Stimulated activated CD4-positive, alpha-beta T cell treated with anti-CD3 and anti-CD28 coated beads, Interleukin-12 subunit alpha, Interleukin-12 subunit beta, amount 100 ng/mL, for 4 hours (primary cell): ENCODE data around the gene MYL6.
A peak's percentile ranks its signal among the peaks of the same experiment; 100 is the strongest.

ENCODE experiments used
- DNase-seq: peaks from one replicate; pipeline ENCODE4 v3.0.0-alpha.2; 2020

MYL6 gene

DNA sequence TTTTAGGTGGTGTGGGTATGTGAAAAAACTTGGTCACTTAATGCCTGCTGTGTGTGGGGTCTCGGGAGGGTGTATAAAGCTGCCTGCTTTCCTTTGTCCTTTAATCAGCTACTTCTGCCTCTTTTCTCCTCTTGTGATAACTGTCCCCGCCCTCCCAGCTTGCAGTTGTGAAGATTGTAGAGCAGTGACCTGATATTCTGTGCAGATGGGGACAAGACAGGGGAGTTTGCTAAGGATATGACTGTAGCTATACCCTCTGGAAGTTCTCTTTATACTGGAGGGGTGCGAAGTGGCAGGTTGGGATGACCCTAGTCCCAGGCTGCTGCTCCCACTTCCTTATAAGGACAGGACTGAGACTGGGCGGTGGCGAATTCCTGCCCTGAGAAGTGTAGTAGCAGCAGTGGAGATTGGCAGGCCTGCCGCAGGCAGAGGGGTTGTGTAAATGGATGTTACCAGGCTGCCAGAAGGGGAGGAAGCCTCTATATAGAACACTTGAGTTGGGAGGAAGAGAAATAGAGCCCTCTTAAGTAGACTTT, 835 bp downstream of the MYL6 start:
- DNase-seq, result no peak

DNA sequence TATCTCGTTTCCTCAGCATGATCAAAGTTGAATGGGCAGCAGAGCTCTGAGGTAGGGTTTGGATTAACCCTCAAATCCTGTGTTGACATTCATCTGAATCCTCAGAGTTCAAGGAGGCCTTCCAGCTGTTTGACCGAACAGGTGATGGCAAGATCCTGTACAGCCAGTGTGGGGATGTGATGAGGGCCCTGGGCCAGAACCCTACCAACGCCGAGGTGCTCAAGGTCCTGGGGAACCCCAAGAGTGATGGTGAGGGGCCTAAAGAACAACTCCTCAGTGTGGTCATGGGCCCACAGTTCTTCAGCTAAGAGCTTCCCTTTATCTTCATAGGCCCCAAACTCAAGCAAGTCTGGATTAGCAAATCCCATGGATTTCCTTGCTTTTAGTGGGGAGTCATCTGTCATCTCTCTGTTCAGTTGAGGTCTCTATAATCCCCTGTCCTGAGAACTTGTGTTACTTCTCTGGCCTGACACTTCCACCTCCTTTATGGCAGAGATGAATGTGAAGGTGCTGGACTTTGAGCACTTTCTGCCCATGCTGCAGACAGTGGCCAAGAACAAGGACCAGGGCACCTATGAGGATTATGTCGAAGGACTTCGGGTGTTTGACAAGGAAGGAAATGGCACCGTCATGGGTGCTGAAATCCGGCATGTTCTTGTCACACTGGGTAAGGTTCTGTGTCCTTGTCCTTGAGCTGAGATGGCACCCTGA, 1.5 kb downstream of the MYL6 start:
- no peak for DNase-seq

DNA sequence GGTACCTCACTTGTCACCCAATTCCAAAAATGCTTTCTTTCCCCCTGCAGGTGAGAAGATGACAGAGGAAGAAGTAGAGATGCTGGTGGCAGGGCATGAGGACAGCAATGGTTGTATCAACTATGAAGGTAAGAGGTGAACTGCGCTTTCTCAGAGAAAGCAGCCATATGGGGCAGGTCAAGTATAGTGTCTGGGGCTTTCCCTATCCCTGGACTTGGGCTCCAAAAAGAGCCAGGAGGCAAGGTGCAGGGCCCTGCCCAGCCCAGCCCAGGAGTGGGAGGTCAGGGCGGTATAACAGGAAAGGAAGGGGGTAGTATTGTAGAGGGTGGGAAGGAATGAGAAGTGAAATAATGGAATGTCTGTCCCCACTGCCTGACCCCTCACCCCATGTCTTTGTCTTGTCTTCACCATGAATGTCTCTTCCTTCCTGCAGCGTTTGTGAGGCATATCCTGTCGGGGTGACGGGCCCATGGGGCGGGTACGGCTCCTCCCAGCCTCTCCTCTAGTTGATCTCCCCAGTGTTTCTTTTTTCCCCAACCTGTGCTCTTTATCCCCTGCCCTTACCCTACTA, 2.1 kb downstream of the MYL6 start:
- DNase-seq, result peak; percentile 43

DNA sequence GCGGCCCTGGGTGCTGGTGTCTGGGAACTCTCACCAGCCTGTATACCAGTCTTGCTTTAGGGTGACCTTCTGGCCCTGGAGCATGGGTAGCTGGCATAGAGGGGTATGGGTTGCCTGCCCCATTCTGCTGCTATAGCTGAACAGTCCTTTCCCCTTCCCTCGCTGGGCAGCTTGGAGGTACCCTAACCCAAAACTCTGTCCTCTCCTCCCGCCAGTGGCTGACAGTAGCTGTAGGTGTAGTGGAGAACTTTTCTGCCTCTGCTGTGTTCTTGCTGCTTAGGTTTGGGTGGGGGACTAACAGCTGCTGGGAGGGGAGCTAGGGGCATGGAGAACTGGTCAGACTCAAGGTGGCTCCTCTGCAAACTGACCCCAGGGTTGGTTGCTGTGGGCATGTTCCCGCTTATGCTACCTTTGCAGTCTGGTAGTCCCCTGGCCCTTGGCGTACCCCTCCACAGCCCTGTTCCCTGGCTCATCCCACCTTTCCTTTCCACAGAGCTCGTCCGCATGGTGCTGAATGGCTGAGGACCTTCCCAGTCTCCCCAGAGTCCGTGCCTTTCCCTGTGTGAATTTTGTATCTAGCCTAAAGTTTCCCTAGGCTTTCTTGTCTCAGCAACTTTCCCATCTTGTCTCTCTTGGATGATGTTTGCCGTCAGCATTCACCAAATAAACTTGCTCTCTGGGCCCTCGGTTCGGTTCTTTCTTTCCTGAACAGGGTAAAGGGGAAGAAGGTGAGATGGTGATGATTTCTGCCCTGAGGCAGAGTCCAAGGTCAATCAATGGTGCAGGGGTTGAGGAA, 2.9 kb downstream of the MYL6 start:
- no peak for DNase-seq

DNA sequence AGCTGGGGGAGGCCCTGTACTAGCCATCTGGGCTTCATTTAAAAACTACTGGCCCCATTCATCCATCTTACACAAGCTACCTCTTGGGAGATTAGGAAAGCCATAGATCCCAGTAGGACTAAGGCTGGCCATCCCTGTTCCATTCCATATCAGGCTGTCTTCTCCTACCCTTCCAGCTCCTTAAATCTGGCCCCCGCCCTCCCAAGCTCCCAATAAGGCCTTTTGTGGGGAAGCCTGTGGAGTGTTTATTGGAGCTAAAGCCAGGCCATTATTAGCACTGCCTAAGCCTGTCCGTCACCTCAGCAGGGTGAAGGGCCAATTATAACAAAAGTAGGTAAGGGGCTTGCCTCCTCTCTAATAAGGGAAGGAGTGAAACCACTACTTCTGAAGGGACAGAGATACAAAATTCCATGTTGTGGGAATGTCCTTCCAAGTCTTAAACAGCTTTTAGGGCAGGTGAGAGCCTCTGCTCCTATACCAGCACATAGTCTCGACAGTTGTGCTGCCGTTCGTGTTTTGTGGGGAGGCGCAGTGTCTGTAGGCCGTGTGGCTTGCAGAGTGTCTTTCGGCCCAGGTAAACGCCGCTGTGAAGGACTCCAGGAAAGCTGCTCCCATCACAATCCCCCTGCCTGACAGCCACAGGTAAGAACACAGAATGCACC, 3.7 kb downstream of the MYL6 start:
- no peak for DNase-seq

DNA sequence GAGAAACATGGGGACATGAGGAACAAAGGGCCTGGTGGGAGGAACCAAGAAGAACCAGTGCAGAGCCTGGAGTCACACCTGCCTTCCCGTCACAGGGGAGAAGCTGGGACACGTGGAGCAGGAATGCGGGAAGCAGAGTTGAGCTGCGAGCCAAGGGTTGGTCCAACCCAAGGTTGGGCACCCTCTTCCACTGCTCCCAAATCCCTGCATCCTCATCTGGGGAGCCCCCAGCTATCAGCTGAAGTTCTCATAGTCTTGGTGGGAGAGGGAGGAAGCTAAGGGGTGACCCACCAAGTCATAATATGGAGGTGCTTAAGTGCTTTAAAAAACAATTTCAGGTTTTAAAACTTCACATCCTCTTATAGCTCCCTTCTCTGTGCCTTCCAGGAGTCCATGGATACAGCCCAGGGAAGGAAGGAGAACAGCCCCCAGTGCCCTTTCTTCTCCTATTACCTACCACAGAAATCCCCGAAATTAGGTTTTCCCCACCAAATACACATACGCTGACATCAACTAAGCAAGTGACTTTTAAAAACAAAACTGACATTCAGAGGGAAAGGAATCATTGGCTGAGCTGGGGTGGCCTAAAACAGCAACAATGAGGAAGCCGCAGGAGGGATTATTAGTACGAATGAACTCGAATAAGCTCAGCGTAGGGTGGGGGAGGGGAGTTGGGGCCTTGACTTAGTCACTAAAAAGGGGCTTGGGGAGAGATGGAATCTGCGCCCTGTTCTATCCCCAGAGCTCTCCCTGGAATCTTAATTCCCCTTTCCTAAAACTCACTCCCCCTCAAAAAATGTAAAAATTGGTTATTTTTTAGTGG, 4.5 kb downstream of the MYL6 start:
- no peak for DNase-seq

DNA sequence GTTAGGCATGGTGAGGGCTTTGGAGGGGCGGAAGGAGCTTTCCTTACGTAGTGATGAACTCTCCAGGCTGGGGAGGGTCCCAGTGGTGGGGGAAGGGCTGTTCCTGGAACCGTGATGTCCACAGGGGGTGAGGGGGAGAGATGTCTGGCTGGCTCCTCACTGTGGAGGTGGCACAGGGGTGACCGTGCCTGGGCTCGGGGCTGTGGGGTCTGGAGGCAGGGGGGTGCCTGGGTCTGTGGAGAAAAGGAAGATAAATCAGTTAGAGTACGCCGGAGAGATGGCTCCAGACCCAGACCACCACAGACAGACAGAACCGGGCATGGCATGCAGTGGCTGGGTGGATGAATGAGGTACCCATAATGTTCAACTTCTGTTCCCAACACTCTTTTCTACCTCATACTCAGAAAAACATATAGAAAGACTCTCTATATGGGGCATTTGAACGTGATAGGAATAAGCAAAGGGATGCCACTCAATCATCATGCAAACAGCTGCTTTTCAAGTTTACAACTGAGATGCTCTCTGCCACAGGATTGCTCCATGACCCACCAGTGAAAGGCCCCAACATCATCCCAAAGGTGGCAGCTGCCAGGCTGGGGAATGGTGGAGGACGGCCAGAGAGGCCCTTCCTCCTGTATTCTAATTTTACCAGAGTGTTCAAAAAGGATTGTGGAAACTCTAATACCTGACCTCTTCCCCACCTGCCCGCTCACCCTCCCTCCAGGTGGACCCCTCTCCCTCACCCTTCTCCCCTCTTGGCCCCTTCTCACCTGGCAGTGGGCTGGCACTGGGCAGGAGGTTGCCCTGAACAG, 5.6 kb downstream of the MYL6 start:
- no peak for DNase-seq

DNA sequence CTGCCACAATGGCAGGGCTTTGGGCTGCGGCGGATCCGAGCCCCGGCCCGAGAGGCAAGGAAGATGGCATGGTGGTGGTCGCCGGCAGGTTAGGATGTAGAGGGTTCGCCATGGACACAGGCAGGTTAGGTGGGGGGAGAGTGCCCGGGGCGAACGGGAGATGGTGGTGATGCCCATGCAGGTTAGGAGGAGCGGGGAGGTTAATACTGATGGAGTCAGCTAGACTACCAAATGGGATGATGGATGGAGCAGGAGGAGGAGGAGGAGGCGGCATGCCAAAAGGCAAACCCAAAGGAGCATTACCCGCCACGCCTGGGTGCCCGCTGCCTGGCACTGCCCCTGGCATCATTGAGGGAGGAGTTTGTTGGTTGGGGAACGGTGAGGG, 6.2 kb downstream of the MYL6 start:
- DNase-seq, result no peak

DNA sequence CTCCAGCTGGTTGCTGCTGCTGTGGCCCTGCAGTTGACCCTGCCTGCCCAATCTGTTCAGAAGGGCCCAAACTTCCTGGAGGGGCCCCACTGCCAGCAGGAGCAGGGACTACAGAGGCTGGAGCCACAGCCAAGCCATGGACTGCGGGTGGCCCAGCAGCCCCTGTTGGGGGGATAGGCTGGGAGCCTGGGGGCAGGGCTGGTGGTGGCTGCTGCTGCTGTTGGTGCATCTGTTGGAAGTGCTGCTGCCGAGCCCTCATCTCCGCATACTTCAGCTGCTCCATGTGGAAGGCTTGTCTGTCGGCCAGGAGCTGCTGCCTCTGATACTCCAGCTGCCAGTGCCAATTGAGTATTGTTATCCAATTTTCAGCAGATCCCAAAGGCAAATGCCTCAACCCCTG, 7.2 kb downstream of the MYL6 start:
- no peak for DNase-seq

DNA sequence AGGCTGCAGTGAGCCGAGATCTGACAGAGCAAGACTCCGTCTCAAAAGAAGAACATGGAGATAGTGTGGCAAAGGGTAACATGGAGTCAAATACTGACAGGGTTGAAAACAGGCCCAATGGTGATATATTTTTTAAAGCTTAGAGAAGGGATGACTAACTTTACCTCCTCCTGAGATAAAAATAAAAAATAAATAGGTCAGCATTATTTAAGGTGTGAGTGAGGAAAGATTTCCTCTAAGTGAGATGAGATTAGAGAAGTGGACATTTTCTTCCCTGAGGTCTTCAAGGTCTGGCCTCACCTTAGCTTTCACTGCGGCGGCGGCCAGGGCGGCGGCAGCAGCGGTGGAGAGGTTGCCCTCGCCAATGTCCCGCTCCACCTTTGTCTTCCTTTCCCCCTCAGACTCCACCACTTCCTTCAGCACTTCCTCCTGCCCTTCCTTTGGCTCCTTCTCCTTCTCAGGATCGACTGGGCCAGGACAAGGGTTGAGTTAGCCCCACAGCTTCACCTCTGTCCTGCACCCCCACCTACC, 11.1 kb downstream of the MYL6 start:
- DNase-seq, result no peak

DNA sequence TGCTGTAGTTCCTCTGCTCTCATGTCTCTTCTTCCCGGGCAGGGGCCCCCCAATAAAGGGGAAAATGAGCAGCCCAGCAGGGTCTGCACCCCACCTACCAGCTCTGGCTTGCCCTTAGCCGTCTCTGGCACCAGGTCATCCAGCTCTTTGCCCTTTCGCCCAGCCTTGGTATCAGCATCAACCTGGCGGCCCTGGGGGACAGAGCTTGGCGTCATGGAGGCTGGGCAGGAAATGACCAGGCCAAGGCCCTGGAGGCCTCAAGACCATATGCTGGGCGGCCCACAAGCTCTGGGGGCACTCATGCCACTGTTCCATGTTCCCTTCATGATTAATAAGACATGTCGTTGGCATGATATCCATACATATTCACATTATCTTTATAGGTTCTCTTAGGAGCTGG, 14.7 kb downstream of the MYL6 start:
- no peak for DNase-seq

DNA sequence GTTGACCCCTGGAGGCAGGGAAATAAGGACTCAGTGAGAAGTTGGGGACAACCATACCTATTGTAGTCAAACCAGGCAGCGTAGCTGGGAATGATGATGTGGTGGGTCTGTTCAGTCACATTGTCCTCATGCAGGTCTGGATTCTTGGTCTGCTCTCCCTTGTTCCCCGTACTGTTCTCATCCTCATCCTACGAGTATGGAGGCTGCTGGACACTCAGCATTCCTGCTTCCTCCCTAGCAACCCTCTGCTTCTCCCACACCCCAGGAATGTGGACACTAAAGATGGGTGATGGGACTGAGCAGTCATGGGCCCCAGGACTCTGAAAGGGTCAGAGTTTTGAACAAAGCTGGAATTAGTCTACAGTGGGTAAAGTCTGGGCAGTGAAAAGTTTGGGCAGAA, 20.2 kb downstream of the MYL6 start:
- no peak for DNase-seq

DNA sequence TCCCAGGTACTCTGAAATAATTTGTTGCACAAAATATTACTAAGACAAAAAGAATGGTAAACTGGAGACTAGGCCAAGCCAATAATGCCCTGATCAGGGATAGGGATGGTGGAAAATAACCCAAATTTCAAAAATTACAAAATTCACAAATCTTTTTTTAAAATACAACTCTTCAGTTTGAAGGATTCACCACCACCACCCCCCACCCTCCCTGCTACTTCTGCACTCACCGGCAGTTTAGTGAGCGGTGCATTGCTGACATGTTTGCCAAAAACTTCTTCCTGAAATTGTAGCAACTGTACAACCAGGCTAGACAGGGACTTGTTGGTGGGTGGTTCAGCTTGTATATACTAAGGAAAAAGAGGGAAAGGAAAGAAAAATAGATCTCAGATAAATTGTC, 28.8 kb downstream of the MYL6 start:
- DNase-seq, result no peak

DNA sequence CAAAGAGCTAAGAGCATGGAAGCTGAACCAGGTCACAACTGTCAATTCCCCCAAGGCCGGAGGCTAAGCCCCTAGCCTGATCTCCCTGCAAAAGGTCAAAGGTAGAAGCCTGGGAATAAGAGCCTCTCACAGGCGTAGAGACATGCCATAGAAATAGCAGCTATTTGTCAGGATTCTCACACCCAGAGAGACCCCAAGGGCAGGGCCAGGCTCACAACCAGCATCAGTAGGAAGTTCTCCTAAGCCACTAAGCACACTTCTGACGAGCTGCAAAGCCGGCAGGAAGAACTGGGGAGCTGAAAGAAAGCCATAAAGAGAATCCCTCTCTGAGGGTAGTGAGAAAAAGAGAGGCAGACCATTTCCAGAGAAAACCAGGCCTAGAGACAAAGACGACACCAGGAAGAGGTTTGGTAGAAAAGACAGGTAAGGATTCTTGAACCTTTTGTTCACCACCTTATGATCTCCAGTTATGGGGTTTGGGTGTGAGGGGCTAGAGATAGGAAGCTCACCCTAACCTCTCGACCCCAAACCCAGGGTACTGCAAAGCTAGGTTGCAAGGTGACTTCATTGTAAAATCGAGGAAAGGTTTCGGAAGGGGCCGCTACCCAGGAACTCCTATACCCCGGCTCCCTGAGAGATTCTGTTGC, 30.1 kb downstream of the MYL6 start:
- no peak for DNase-seq

DNA sequence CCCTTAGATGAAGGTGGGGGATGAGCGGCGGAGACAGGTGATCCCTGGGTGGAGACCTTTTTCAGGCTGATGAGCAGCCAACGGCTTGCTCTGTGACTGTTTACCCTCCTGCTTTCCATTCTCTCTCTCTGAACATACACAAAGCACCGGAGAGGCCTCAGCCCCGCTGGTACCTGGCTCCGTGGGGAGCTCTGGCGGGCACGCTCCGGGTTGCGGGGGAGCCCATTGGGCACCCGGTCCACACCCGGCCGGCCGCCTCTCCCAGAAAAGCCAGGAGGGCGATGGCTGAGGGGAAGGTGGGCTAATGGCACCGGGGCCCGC, 30.6 kb downstream of the MYL6 start:
- no peak for DNase-seq

DNA sequence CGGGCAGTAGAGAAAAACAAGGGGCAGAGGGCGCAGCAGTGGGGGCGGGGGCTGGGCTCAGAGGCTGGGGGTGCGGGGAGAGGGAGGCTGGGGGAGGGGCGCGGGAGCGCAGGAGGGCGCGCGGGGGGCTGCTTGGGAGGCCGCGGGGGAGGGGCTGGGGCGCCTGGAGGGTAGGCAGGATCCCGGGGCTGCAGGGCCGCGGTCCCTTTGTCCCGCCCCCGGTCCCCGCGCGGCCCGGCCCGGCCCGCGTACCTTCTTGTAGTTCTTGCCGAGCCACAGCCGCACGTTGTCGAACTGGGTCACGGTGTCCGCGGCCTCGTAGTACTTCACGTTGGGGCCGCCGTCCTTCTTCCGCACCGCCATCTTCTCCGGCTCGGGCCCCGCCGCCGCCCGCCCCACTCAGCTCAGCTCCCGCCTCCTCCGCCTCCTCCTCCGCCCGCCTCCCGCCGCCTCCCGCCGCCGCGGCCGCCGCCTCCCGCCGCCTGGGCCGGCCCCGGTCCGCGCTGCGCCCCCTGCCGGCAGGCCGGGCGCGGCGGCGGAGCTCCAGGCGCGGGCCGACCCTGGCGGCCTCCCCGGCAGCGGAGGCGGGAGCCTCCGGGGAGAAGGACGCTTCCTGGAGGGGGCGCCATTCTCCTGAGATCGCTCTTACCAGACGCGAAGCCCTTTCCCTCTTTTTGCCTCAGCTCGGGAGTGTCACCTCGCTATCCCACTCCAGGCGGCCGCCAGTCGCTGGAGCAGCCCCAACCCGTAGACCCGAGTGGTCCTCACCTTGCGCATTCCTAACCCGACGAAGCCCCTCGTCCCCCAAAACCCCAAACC, 31.1 kb downstream of the MYL6 start, which contains the start of gene SMARCC2:
Gene SMARCC2, minus strand, starts transcription at position 385 of the 819 bp plus-strand sequence. Its CDS starts 22 bp downstream, at position 363.
- DNase-seq, result peak; percentile 80

DNA sequence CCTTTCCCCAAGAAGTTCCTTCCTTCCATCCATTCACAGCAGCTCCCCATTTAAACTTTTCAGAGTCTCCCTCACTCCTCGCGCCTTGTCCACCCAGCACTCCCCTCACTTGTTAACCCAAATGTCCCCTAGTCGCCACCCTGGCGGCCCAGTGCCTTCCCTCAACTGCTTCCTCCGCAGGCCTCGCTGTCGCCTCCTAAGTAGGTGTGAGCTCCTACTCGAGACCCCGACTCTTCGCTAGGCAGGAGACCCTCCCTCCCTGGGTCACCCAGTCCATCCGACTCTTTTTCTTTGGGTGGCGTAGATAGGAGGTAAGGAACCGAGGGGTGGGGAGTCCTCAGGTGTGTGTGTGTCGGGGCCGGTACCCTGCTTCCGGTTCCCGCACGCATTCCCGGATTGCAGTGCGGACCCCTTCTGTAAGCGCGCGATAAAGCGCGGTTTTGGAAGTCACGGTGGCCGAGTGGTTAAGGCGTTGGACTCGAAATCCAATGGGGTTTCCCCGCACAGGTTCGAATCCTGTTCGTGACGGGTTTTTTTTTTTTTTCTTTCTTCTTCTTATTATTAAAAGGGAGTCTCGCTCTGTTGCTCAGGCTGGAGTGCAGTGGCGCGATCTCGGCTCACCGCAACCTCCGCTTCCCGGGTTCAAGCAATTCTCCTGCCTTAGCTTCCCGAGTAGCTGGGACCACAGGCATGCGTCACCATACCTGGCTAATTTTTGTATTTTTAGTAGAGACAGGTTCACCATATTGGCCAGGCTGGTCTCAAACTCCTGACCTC, 31.9 kb downstream of the MYL6 start:
- peak; percentile 87 for DNase-seq

DNA sequence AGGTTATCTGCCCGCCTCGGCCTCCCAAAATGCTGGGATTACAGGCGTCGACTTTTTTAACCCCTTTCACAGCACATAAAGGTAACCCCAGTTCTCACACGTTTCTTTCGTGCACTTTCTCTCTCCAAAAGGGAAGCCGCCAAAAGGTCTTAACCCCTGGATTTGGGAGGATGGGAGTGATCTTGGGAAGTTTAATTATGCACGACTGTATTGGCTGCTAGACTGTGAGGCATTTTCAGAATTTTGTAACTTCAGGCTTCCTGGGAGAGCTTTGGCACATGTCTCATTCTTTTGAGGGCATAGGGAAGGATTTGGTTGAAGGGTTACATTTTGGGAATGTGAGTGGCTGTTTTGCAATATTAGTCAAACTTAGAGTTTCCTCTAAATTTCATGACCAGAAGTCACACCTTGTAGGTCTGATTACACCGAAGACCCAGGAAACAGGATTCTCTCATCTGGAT, 32.6 kb downstream of the MYL6 start:
- DNase-seq, result no peak

DNA sequence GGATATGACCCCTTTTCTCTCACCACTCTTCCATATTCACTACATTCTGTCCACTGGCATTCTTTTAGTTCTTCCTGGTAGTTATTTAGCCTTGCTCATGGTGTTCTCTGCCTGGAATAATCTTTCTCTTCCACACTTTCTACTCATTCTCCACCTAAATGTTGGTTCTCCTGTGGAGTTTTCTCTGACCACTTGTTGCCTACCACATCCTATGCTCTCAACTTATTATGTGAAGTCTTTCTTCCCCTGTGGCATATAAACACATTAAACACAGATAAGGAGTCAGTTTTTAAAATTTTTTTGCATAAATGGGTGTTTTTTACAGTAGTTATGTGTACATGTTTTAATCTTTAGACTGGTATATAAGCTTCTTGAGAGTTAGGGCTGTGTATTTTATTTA, 34.4 kb downstream of the MYL6 start:
- DNase-seq, result no peak
